Right ventricle myocardium inferior (tissue), 1 donor: Measurements from ENCODE around the gene SLC25A21. TPM values are rescaled to one million over a fixed set of nuclear protein-coding genes. Genes with fewer than 3 reads are reported as not detected.
"Not testable (repeated sequence)": the region's sequence is repeated elsewhere in the genome, so short reads cannot be mapped to it uniquely, and the experiment has no call there.

Experiments used
- ATAC-seq: fragments of 200-7000 bp; cut with Tn5 transposase; one replicate; pipeline ENCODE4 v1.9.1; 2020; ENCODE audit warnings: mild to moderate bottlenecking, moderate library complexity
- DNase-seq: peaks from one replicate; pipeline ENCODE4 v3.0.0; 2021; ENCODE audit errors: missing footprints
- intact Hi-C: fragments of 100-400 bp; cut with DNase I; formaldehyde crosslinking; loops from one replicate; pipeline ENCODE4 v1.11.0; 2022
- total RNA-seq: library from RNA; stranded (reverse); fragmentation: NEBNext Ultra II Directional; extraction: Animal tissue kit (Norgen Biotek cat#: 25700); gene quantifications from one replicate; pipeline ENCODE4 v1.2.1, GENCODE V29; 2021
- donor health status: DM: no; HTN: yes; CAD: no; lungs with severe emphysema.

SLC25A21 gene
- total RNA-seq, 1 donor from 2014 or later: 0.76 TPM

DNA sequence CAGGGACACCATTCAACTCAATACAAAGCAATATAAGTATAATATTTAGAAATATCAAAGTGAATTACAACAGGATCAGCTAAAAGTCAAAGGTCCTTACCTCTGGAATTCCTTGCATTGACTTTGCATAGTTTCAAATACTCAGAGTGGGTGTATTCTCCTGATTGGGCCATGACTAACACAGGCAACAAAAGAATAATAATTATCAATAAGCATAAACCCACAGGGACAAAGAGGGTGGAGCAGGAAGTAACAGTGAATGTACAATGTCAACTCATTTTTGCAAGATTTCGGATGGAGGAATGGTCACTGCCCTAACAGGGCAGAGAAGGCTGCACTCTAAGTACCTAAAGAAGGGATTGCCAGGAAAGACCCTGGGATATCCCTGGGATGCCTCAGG, 303.3 kb downstream of the SLC25A21 start:
- DNase-seq (no peak), ATAC-seq (no peak)
- intact Hi-C loops: no loop called here

DNA sequence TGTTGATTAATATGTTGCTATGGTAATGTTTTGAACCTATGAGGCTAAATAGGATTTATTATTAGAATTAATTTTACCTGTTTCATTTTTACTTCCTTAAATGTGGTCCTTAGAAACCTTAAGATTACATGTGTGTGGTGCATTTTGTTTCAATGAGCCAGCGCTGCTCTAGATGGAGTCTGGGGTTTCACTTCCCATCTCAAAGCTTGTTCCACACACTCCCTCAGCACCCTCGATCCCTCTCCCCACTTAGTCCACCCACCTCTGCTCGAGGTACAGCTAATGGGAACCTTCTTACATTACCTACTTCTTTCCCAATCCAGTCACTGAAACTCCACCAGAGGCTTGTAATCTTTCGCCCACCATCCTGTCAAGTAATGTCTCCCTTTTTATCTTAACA, 305.5 kb downstream of the SLC25A21 start:
- DNase-seq: no peak

DNA sequence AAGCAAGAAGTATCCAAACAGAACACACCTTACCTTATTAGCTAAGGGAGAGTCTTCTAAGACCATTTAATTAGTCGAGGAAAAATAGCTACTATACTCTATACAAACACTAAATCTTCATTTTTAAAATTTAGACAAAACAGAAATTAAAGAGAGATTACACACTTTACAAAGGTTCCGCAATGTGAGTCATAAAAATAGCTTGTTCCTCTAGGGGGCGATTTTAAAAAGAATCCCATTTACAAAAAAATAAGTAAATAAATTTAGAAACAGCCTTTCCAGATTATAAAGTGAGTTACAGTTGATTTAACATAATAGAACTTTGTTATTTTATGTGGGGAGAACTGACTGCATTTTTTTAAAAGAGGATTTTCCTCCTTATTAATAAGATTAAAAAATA, 309.1 kb downstream of the SLC25A21 start:
- intact Hi-C loops: no loop called here
- ATAC-seq (no peak), DNase-seq (no peak)

More for the DNA sequence above, 305.5 kb downstream of the SLC25A21 start:
- ATAC-seq: no peak
- intact Hi-C loops: no loop called here

DNA sequence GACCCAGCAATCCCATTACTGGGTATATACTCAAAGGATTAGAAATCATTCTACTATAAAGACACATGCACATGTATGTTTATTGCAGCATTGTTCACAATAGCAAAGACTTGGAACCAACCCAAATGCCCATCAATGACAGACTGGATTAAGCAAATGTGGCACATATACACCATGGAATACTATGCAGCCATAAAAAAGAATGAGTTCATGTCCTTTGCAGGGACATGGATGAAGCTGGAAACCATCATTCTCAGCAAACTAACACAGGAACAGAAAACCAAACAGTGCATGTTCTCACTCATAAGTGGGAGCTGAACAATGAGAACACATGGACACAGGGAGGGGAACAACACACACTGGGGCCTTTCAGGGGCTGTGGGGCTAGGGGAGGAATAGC, 310.2 kb downstream of the SLC25A21 start:
- intact Hi-C loops, DNase-seq, ATAC-seq: not testable (repeated sequence)

DNA sequence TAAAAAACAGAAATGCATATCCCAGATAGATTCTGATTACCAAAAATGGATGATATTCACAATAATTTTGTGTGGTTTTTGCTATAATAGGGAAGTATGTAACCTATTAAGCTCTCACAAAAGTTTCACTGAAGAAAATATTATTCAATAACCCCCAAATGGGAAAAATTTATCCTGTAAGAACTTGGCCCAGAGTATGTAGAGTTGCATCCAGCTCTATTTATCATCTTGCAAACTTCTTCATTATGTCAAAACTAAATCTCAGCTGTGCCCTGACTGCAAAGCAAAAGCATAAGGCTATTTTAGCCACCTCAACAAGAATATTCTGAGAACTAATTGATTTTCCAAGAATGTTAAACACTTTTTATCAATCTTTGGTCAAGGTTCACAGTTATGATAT, 311.6 kb downstream of the SLC25A21 start:
- ATAC-seq: no peak
- intact Hi-C loops: no loop called here
- no peak for DNase-seq

DNA sequence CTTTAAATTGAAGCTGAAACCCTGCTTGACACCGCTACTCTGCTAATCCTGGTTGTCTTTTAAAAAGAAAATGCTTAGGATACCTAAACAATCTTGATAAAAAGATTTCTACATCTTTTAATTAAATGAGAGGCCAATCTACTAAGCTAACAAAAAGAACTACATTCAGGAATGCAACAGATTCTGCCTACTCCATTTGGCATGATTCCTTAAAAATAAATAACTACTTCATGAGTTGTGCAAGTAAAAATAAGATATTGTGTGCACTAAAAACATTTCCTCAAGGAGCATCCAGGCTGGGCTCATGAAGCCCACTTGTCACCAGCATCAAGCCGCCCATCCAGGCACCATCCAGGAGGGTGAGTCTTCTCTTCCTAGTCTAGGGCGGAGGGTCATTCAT, 313.3 kb downstream of the SLC25A21 start:
- DNase-seq (no peak), ATAC-seq (no peak)
- intact Hi-C loops: no loop called here

DNA sequence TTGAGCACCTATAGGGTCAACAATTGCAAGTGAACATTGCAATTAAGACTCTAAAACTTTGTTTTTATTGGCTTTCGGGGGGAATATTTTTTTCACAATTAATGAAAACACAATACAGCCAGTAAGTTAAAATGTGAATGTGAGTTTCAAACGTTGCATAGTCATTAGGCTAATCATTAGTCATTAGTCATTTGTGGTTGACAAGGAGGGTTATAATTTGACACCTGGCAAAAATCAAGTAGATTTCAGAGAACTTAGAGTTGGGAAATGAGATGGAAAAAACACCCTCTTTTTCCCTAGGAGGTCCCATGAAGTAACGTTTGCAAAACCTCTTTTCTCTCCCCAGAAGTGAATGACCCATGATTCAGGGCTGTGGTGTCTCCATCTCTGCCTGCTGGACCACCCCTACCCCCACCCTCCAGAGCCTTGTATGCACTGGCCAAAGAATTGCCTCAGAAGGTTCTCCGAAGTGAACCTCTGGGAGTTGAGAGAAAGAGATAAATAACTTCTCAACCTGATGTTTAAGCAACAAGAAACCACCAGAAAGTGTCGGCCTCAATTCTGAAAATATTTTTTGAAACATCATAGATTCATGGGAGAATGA, 314.5 kb downstream of the SLC25A21 start:
- peak; percentile 74 for ATAC-seq
- no peak for DNase-seq
- intact Hi-C loops: no loop called here

DNA sequence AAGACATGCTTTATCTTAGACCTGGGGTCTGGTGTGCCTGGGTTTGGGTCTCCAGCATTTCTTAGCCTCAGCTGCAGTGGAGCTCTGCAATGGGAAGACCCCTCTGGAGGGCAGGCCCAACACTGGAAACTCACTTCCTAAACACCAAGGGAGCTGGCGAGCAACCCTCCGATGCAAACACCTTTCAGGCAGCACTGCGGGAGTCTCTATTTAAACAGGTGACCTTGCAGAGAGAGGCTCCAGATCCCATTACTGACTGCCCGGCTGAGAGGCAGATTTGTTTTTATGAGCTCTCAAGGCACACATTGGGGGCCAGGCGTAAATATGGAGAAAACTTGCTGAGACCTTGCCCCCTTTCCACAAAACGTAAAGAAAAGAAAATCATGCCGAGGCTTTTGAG, 315.3 kb downstream of the SLC25A21 start:
- DNase-seq: no peak
- intact Hi-C loops: no loop called here
- ATAC-seq: no peak

DNA sequence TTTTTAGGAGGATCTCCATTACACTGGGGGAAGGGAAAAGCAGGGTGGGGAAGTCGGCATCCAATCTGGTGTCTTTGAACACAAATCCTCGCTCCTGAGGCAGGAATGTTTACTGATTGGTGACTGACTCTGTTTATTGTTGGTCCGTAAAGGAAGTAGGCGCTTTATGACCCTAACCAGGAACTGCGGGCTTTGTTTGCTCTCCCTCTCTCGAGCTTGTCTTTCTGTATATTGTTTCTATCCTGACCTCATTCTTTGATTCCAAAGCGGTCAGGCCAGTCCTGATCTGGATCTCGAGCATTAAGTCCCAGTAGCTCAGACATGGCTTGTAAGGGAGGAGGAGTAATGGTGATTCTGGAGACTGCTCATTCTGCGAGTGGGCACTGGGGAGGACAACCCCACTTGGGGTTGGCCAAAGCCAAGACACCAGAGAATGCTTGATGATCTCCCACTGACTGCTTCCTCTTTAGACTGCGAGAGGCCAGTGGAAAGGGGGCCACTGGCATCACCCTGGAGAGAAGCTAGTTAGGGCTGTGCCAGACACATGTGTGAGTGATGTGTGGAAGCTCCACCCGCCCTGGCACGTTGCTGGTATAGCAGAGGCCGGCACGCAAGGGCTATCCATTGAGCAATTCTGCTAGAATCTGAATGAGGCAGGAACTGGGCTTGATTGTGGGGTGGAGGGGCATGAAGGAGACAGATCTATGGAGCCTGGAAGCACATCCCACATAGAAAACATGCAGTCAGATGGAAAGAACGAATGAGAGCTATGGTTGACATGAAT, 316.1 kb downstream of the SLC25A21 start:
- no peak for ATAC-seq
- intact Hi-C loops: no loop called here
- peak; percentile 66 for DNase-seq

DNA sequence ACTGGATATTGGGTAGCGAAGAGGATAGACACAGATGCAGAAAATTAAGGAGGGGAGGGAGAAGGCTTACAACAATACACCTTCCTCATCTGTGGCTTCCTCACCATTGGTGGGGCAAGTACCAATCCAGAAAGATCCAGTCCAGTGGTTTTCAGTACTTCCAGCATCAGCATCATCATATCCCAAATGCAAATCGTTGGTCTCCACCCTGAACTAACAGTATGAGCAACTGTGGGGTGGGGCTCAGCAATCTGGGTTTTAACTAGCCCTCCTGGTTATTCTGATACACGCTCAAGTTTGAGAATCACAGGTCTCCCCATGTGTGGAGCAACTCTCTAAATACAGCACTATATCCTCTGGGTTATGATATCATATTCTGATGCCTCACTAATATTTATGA, 317.0 kb downstream of the SLC25A21 start:
- intact Hi-C loops: no loop called here
- DNase-seq (no peak), ATAC-seq (no peak)

DNA sequence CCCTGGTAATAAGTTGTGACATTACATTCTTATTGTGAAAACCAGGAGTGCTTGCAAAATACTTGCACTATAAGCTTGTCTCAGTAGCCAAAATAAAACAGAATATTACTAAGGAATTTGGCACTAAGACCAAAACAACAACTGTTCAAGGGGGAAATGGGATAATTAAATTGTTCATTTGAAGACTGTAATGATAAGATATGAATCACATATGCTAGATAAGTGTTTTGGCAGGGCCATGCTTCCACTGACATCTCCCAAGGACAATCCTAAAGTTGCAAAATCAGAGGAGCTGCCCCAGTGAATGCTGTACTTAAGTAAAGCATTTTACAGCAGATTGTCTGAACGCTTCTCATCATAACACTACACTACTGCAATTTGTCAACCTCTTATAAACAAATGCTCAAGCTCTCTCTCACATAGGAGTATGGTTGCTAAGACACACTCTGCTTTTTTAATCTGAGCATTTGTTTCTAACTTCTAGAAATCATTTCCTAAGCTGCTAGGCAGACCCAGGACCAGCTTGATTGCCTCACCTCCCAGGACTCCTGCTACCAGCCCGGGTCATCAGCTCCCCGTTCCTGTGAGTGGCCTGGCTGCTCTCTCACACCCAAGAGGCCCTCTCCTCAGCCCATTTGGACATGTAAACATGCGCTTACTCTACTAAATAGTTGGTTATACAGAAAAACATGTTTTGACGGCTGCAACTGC, 319.3 kb downstream of the SLC25A21 start:
- peak; percentile 72 for ATAC-seq
- intact Hi-C loops: no loop called here
- DNase-seq: peak; percentile 65

DNA sequence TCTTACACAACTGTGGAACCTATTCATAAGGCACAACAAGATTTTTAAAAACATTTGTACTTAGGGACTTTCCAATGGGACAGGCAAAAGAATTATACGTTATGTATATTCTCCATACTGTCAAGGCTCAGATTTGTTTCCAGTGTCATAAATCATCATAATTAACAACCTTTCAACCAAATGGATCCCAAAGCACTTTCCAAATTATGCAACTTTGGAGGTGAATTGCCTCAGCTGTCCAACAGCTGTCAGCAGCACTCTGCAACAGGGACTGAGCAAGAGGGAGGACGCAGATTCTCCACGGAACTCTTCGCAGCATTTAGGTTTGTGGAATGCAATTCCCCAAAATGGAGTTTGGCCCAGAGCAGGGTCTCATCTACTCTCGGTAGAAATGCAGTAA, 324.2 kb downstream of the SLC25A21 start:
- intact Hi-C loops: no loop called here
- ATAC-seq: no peak
- no peak for DNase-seq

DNA sequence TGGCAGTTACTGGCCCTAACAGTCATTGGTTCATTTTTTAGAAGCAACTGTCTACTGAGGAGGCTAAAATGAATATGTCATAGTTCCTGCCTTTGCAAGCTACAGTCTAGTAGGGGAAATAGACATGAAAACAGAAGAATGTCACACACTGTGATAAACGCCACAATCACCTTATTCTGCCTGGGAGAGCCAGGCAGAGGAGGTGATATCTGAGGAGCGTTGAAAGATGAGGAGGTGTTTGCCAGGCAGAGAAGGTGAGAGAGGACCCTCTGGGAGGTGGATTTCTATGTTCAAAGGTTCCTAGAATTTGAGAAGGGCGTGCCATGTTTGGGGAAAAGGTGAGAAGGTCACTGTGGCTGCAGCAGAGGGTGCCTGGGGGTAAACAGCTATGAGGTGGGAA, 325.0 kb downstream of the SLC25A21 start:
- ATAC-seq: no peak
- DNase-seq: no peak
- intact Hi-C loops: no loop called here

DNA sequence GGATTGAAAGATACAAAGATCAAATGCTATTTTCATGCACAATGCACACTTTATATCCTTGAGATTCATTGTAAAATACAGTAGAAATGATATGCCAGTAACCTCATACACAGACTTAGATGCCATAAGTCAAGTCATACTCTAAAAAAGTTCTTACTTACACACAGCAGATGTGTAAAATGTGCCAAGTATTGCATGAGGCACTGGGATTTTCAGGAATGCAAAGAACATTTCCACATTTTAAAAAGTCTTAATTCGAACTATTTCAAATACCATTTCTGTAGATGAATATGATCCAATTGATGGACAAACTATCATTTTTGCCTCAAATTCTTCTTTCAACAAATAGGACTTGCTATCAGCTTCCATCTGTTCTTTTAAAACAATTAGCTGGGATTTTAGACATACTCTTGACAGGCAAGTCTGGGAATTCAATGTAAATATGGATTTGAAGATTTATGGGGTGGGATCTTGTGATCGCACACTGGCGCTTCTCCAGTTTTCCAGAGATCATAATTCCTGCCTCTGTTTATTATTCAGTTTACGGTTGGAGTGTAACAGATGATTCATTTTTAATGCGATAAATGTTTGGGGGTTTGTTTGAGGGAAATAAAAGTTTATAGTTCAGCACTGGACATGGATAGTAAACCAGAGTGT, 326.9 kb downstream of the SLC25A21 start:
- intact Hi-C loops: no loop called here
- DNase-seq (no peak), ATAC-seq (no peak)

DNA sequence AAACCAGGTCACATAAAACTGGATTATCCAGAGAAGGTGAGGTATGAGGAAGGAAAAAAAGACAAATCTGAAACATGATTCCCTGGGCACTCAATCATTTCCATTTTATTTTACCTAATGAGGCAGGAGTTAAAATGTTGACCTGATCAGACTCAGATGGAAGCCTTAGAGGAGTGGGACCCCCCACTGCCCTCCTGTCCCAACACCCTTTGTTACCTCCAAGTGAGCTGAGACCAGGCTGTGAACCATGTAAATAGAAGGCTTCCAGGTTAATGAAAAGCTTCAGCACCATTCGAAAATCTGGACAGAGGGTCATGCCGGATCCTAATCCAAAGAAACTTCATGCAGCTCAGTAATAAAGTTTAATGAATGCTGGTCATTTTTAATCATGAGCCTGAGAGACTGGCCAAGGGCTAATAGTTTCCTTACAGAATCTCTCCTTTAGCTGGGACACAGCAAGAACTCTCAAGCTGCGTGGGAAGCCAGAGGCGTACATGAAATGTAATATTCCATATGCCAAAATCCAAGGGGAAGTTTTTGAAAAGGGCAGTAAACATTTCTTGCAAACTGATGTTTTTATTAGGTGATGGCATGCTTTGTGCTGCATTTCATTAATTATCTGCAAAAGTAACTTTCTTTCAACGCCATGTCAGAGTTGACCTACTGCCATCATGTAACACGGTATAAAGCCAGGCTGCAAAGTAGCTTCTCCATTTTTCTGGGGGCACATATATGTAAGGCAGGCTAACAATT, 327.8 kb downstream of the SLC25A21 start:
- DNase-seq: no peak
- no peak for ATAC-seq
- intact Hi-C loops: no loop called here

DNA sequence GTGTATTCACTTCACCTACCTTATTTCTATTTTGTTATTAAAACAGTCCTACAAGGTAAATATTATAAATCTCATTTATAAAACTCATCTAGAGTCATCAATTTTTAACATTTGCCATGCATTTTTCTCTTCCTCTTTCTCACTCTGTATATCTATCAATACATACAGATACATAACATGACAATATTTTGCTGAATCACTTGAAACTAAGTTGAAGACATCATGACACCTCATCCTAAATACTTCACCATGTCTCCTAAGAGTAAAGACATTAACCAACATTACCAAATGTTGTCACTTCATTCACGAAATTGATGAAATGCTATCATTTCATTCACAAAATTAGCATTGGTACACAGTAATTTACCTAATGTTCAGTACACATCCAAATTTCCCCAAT, 329.0 kb downstream of the SLC25A21 start:
- intact Hi-C loops: no loop called here
- DNase-seq: no peak
- ATAC-seq: no peak

DNA sequence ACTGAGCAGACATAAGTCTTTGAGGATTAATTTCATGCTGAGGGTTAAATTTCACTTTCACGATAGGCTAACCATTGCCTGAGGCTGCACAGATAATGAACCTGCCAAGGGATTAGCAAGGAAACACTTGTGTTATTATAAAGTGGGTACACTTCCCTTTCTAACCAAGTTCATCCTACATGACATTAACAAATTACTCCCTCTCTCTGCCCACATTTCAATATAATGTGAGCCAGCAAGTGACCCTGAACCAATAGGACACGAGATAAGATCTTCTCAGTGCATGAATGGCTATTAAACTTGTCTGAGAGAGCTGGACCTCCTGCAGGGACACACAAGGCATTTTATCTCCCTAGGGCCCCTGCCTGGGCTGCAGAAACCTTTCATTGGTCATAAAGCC, 337.3 kb downstream of the SLC25A21 start:
- no peak for DNase-seq
- intact Hi-C loops: no loop called here
- ATAC-seq: no peak

DNA sequence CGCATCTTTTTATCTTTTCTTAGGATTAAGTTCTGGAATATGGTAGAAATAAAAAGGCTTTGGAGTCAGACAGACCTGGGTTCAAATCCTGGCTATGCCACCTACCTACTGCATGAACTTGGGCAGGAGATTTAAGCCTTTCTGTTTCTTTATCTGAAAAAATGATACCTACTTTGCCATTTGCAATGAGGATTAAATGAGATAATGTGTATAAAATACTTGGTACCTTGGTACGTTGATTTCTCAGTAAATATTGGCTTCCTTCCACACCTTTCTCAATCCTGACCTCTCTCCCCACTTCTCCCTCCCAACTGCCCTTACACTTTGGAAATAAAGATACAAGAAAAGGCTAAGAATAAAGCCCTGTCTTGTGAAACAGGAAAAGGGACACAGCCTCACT, 338.1 kb downstream of the SLC25A21 start:
- DNase-seq: no peak
- no peak for ATAC-seq
- intact Hi-C loops: no loop called here

DNA sequence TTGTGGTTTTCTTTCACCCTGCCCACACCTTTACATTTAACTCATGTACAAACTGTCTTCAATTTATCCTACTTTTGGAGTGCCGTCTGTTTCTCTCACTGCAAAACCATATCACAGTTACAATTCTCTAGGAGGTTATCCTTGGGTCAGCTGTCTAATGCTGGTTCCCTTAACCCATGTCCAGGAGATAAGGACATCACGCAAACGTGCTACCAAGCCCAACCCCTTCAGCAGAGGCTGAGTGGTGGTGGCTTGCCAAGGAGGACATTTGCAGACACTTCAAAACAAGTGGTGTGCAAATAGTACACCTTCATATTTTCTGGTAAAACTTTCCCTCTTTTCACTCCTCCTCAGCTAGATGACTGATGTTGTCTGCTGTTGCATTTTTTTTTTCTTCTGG, 342.9 kb downstream of the SLC25A21 start:
- ATAC-seq (no peak), DNase-seq (no peak)
- intact Hi-C loops: no loop called here
